ENCODE measurements around the gene LPIN3.
A peak's percentile ranks its signal among the peaks of the same experiment; 100 is the strongest.

Gene LPIN3

DNA sequence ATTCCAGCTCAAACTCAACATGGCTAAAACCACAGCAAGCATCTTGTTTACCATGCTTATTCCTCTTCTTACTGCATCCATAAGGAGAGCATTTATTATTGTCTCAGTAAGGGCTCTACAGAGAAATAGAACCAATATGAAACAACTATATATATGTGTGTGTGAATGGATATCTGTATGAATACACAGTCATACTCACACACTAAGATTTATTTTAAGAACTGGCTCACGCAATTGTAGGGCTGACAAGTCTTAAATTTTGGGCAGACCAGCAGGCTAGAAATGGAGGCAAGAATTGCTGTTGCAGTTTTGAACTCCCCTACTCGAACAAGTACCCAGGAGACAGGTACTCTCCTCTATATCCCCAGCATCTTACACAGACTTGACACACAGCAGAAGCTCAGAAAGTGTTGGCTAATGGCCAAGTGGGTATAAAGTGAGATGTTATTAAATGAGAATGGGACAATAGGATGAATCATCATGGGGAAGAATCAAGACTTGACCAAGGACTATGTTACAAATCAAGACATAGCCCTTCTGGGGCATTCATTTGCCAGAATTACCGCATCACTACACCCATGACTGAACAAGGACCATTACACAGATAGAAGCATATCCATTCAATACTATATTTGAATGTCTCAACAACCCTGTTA is 36.1 kb upstream of the LPIN3 start:
- Histone ChIP-seq H3K4me1 (ENCODE audit: insufficient read depth, low read length, poor library complexity, severe bottlenecking) (peaks cover 43% of the 10 kb centered on the region), H3K4me2 (ENCODE audit: low read depth, low read length, poor library complexity, severe bottlenecking) (peak overlapping the region; percentile 50), H4K20me1 (ENCODE audit: insufficient read depth, low read length, poor library complexity, severe bottlenecking) (no peaks in the 10 kb centered on the region), H3K9ac (ENCODE audit: low read depth, low read length, poor library complexity, severe bottlenecking) (no peak overlapping the region), H3K9me3 (ENCODE audit: insufficient read depth, low read depth, low read length) (no peaks in the 10 kb centered on the region), H3K27me3 (ENCODE audit: insufficient read depth, low read length, poor library complexity, severe bottlenecking) (no peaks in the 10 kb centered on the region), H3K9me2 (replicated peaks; ENCODE audit: low read depth, low read length) (no peaks in the 10 kb centered on the region), H3F3A (ENCODE audit: low read depth) (no peaks in the 10 kb centered on the region), H3K4me3 (ENCODE audit: low read length, poor library complexity, severe bottlenecking) (peak overlapping the region; percentile 21), H3K79me2 (ENCODE audit: insufficient read depth, low read length) (peaks cover 35% of the 10 kb centered on the region; the same call in 1 of the 2 replicates), H2AFZ (ENCODE audit: low read length) (0 out of 2 replicates have a peak overlapping the region, but pooled peaks have one; percentile 7), H3K36me3 (ENCODE audit: insufficient read depth, low read length) (no peaks in the 10 kb centered on the region)
- TF ChIP-seq CTCF (conservative IDR thresholded peaks at IDR 0.05; ENCODE audit: low read length) = no peak
- TF ChIP-seq EZH2phosphoT487 (IDR thresholded peaks at IDR 0.05; ENCODE audit: borderline replicate concordance) = no peak

GRCh38 chr20:41306061-41306727 is 34.4 kb upstream of the LPIN3 start:
- Histone ChIP-seq H3F3A (ENCODE audit: low read depth) (no peaks in the 10 kb centered on the region), H3K79me2 (ENCODE audit: insufficient read depth, low read length) (peaks cover 45% of the 10 kb centered on the region; the same call in 1 of the 2 replicates), H4K20me1 (ENCODE audit: insufficient read depth, low read length, poor library complexity, severe bottlenecking) (no peaks in the 10 kb centered on the region), H3K4me1 (ENCODE audit: insufficient read depth, low read length, poor library complexity, severe bottlenecking) (peaks cover 49% of the 10 kb centered on the region), H2AFZ (ENCODE audit: low read length) (no peak overlapping the region), H3K9ac (ENCODE audit: low read depth, low read length, poor library complexity, severe bottlenecking) (no peak overlapping the region), H3K9me2 (replicated peaks; ENCODE audit: low read depth, low read length) (no peaks in the 10 kb centered on the region), H3K4me2 (ENCODE audit: low read depth, low read length, poor library complexity, severe bottlenecking) (no peak overlapping the region), H3K4me3 (ENCODE audit: low read length, poor library complexity, severe bottlenecking) (no peak overlapping the region), H3K9me3 (ENCODE audit: insufficient read depth, low read depth, low read length) (no peaks in the 10 kb centered on the region), H3K27me3 (ENCODE audit: insufficient read depth, low read length, poor library complexity, severe bottlenecking) (no peaks in the 10 kb centered on the region), H3K36me3 (ENCODE audit: insufficient read depth, low read length) (no peaks in the 10 kb centered on the region)
- TF ChIP-seq EZH2phosphoT487 (IDR thresholded peaks at IDR 0.05; ENCODE audit: borderline replicate concordance) = no peak
- no peak for TF ChIP-seq CTCF (conservative IDR thresholded peaks at IDR 0.05; ENCODE audit: low read length)

GRCh38 chr20:41307021-41307420 is 33.6 kb upstream of the LPIN3 start:
- H3F3A ChIP-seq (ENCODE audit: low read depth) = no peaks in the 10 kb centered on the region
- no peak overlapping the region for H2AFZ ChIP-seq (ENCODE audit: low read length)
- no peaks in the 10 kb centered on the region for H3K27me3 ChIP-seq (ENCODE audit: insufficient read depth, low read length, poor library complexity, severe bottlenecking)
- no peaks in the 10 kb centered on the region for H3K36me3 ChIP-seq (ENCODE audit: insufficient read depth, low read length)
- no peak overlapping the region for H3K4me3 ChIP-seq (ENCODE audit: low read length, poor library complexity, severe bottlenecking)
- H4K20me1 ChIP-seq (ENCODE audit: insufficient read depth, low read length, poor library complexity, severe bottlenecking) = no peaks in the 10 kb centered on the region
- H3K9me3 ChIP-seq (ENCODE audit: insufficient read depth, low read depth, low read length) = no peaks in the 10 kb centered on the region
- peaks cover 49% of the 10 kb centered on the region for H3K4me1 ChIP-seq (ENCODE audit: insufficient read depth, low read length, poor library complexity, severe bottlenecking)
- H3K79me2 ChIP-seq (ENCODE audit: insufficient read depth, low read length) = peaks cover 53% of the 10 kb centered on the region; the same call in 1 of the 2 replicates
- TF ChIP-seq EZH2phosphoT487 (IDR thresholded peaks at IDR 0.05; ENCODE audit: borderline replicate concordance) = no peak
- TF ChIP-seq CTCF (conservative IDR thresholded peaks at IDR 0.05; ENCODE audit: low read length) = no peak
- no peak overlapping the region for H3K4me2 ChIP-seq (ENCODE audit: low read depth, low read length, poor library complexity, severe bottlenecking)
- no peaks in the 10 kb centered on the region for H3K9me2 ChIP-seq (replicated peaks; ENCODE audit: low read depth, low read length)
- no peak overlapping the region for H3K9ac ChIP-seq (ENCODE audit: low read depth, low read length, poor library complexity, severe bottlenecking)
